HS-5 (cell line): Measurements from ENCODE around the gene NTSR1.
A peak's percentile ranks its signal among the peaks of the same experiment; 100 is the strongest.

ENCODE experiments used
- DNase-seq: peaks from one replicate; pipeline ENCODE4 v3.0.0-alpha.2; 2012; ENCODE audit warnings: low read depth

Gene NTSR1

GRCh38 chr20:62787866-62788265 is 79.2 kb downstream of the NTSR1 start:
- DNase-seq: no peak

GRCh38 chr20:62788607-62789006 is 80.0 kb downstream of the NTSR1 start:
- DNase-seq: no peak

- no peak for DNase-seq
Measured at GRCh38 chr20:62790075-62790474, 81.4 kb downstream of the NTSR1 start.

- peak; percentile 73 for DNase-seq
Measured at GRCh38 chr20:62791301-62792181, 82.9 kb downstream of the NTSR1 start.

- peak; percentile 33 for DNase-seq
Measured at GRCh38 chr20:62792182-62792939, 83.7 kb downstream of the NTSR1 start.

- DNase-seq: no peak
Measured at GRCh38 chr20:62792940-62793756, 84.5 kb downstream of the NTSR1 start.

- DNase-seq: no peak
Measured at GRCh38 chr20:62793757-62794006, 85.0 kb downstream of the NTSR1 start.

GRCh38 chr20:62794007-62794724 is 85.5 kb downstream of the NTSR1 start:
- DNase-seq: peak; percentile 80

GRCh38 chr20:62795023-62795761 is 86.6 kb downstream of the NTSR1 start:
- no peak for DNase-seq

- no peak for DNase-seq
Measured at GRCh38 chr20:62796699-62797491, 88.3 kb downstream of the NTSR1 start.

- no peak for DNase-seq
Measured at GRCh38 chr20:62797671-62798532, 89.3 kb downstream of the NTSR1 start.

GRCh38 chr20:62799036-62799435 is 90.4 kb downstream of the NTSR1 start:
- DNase-seq: no peak

- no peak for DNase-seq
Measured at GRCh38 chr20:62799459-62799858, 90.8 kb downstream of the NTSR1 start.

GRCh38 chr20:62799873-62800272 is 91.2 kb downstream of the NTSR1 start:
- DNase-seq: no peak

GRCh38 chr20:62800314-62801259 is 92.0 kb downstream of the NTSR1 start:
- no peak for DNase-seq

GRCh38 chr20:62801284-62802010 is 92.8 kb downstream of the NTSR1 start:
- no peak for DNase-seq

- no peak for DNase-seq
Measured at GRCh38 chr20:62802026-62802712, 93.5 kb downstream of the NTSR1 start.
